ENCODE data around the gene NOP56. TPM values are rescaled to one million over a fixed set of nuclear protein-coding genes. Genes with fewer than 3 reads are reported as not detected.

NOP56 gene
- total RNA-seq, 5 donors from 2014 or later (not counting 1 experiment from before 2014, with no cell fraction given): 243 to 279 (median 270) TPM

DNA sequence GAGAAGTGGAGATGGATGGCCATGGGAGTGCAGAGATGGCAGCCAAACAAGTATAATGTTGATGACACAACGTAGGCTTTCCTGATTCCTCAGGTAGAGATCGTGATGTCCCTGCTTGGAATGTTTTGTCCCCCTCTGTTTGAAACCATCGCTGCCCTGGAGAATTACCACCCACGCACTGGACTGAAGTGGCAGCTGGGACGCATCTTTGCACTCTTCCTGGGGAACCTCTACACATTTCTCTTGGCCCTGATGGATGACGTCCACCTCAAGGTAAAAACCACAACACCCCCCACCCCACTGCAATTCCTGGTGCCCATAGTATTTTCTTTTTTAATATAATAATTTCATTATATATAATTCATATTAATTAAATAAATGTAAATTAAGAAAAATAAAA is 42.1 kb upstream of the NOP56 start:
- 77% methylated on average over 3 of the region's 6 CpGs for WGBS (ENCODE audit: insufficient coverage)

DNA sequence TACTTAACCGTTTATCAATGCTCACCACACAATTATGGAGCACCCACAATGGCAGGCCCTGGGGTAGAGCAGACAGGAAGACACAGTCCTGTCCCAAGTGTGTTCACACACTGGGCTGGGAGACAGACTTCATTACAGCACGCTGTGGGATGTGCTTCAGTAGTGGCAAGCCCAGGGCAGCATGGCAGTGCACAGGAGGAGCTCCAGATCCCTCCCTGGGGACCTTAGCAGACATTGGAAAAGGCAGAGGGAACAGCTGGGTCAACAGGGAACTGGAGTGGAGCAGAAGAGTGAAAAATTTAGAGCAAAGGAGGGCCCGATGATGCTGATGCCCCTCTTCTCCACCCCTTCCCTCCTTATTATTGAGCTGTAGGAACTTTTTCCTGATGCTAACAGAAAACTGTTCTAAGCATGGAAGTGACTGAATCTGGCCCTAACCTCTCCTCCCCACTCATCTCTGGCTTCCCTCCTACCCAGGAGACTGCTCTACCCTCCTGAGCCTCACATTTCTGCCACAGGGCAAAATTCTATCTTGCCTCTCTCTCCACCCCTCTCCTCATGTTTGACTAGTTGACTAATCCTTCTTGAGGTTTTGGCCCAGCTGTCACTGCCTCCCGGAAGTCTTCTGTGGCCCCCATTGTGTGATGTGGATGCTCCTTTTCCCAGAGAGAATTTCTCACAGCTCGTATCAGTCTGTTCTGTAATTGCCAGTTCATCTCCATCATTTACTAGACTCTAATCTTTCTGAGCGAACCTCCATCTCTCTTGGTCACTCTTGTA is 41.3 kb upstream of the NOP56 start:
- Histone ChIP-seq H3K27ac (ENCODE audit: low read length) (no peak overlapping the region), H3K4me1 (ENCODE audit: control insufficient read depth in 1 of 2, extremely low read depth in 1 of 2, insufficient read depth in 2 of 2, low read length in 2 of 2) (no peaks in the 10 kb centered on the region), H3K4me3 (ENCODE audit: control insufficient read depth in 1 of 2, extremely low read depth in 1 of 2, low read length in 1 of 2) (no peak overlapping the region), H3K36me3 (ENCODE audit: control insufficient read depth in 2 of 2, extremely low read depth in 1 of 2, insufficient read depth in 1 of 2, low read length in 1 of 2) (no peaks in the 10 kb centered on the region), H3K27me3 (replicated peaks in 1 of 2; ENCODE audit: control insufficient read depth in 2 of 2, extremely low read depth in 1 of 2, insufficient read depth in 2 of 2, low read length in 1 of 2) (peaks cover 0 to 15% of the 10 kb centered on the region in 2 experiments), H3K9me3 (no peaks in the 10 kb centered on the region)
- Mint-ChIP-seq H3K9me3 (peaks cover 5 to 12% (median 7%) of the 10 kb centered on the region in 3 donors), H3K27me3 (peaks cover 37 to 39% of the 10 kb centered on the region in 2 donors), H3K27ac (no peak overlapping the region), H3K4me1 (no peaks in the 10 kb centered on the region), H3K4me3 (no peak overlapping the region), H3K36me3 (peaks cover 5% of the 10 kb centered on the region)
- POLR2A ChIA-PET: no interaction called here
- WGBS (ENCODE audit: insufficient coverage): 27% methylated on average over 2 of the region's 6 CpGs
- ATAC-seq (replicated peaks in 1 of 4): no peak
- no peak for DNase-seq
- CTCF ChIA-PET: no interaction called here

More for the DNA sequence above, 42.1 kb upstream of the NOP56 start:
- Histone ChIP-seq H3K9me3 (no peaks in the 10 kb centered on the region), H3K4me3 (ENCODE audit: control insufficient read depth in 1 of 2, extremely low read depth in 1 of 2, low read length in 1 of 2) (no peak overlapping the region), H3K27me3 (replicated peaks in 1 of 2; ENCODE audit: control insufficient read depth in 2 of 2, extremely low read depth in 1 of 2, insufficient read depth in 2 of 2, low read length in 1 of 2) (peaks cover 0 to 15% of the 10 kb centered on the region in 2 experiments), H3K36me3 (ENCODE audit: control insufficient read depth in 2 of 2, extremely low read depth in 1 of 2, insufficient read depth in 1 of 2, low read length in 1 of 2) (no peaks in the 10 kb centered on the region), H3K27ac (ENCODE audit: low read length) (no peak overlapping the region), H3K4me1 (ENCODE audit: control insufficient read depth in 1 of 2, extremely low read depth in 1 of 2, insufficient read depth in 2 of 2, low read length in 2 of 2) (no peaks in the 10 kb centered on the region)
- Mint-ChIP-seq H3K4me1 (no peaks in the 10 kb centered on the region), H3K27me3 (peaks cover 32 to 35% of the 10 kb centered on the region in 2 donors), H3K9me3 (peaks cover 6 to 13% (median 7%) of the 10 kb centered on the region in 3 donors), H3K4me3 (no peak overlapping the region), H3K27ac (no peak overlapping the region), H3K36me3 (peaks cover 5% of the 10 kb centered on the region)
- ATAC-seq (replicated peaks in 1 of 4) (no peak), DNase-seq (no peak)
- CTCF ChIA-PET: no interaction called here
- POLR2A ChIA-PET: no interaction called here

DNA sequence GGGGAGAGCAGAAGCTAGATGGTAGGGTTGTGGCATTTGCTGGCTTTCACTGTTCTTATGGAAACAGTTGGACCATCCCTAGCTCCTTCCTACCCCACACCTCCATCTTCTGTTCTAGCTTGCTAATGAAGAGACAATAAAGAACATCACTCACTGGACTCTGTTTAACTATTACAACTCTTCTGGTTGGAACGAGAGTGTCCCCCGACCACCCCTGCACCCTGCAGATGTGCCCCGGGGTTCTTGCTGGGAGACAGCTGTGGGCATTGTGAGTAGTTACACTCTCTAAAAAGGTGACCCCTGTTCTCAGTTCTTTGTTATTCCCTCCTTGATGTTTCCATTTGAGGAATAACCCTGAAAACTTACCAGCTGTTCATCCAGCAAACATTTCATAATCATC is 40.4 kb upstream of the NOP56 start:
- ChIA-PET POLR2A (no interaction called here), CTCF (no interaction called here)
- no peaks in the 10 kb centered on the region for H3K9me3 ChIP-seq
- H3K27ac ChIP-seq (ENCODE audit: low read length): no peak overlapping the region
- Mint-ChIP-seq H3K36me3 (peaks cover 5% of the 10 kb centered on the region), H3K4me3 (no peak overlapping the region), H3K4me1 (no peaks in the 10 kb centered on the region), H3K27ac (no peak overlapping the region), H3K9me3 (peaks cover 5 to 6% (median 5%) of the 10 kb centered on the region in 3 donors), H3K27me3 (peaks cover 44 to 45% of the 10 kb centered on the region in 2 donors)
- 60% methylated on average over 1 of the region's 3 CpGs for WGBS (ENCODE audit: insufficient coverage)
- peaks cover 0 to 20% of the 10 kb centered on the region in 2 experiments for H3K27me3 ChIP-seq (replicated peaks in 1 of 2; ENCODE audit: control insufficient read depth in 2 of 2, extremely low read depth in 1 of 2, insufficient read depth in 2 of 2, low read length in 1 of 2)
- DNase-seq: no peak
- H3K4me1 ChIP-seq (ENCODE audit: control insufficient read depth in 1 of 2, extremely low read depth in 1 of 2, insufficient read depth in 2 of 2, low read length in 2 of 2): no peaks in the 10 kb centered on the region
- no peak overlapping the region for H3K4me3 ChIP-seq (ENCODE audit: control insufficient read depth in 1 of 2, extremely low read depth in 1 of 2, low read length in 1 of 2)
- no peaks in the 10 kb centered on the region for H3K36me3 ChIP-seq (ENCODE audit: control insufficient read depth in 2 of 2, extremely low read depth in 1 of 2, insufficient read depth in 1 of 2, low read length in 1 of 2)
- no peak for ATAC-seq (replicated peaks in 1 of 4)

- CTCF ChIA-PET: no interaction called here
- 79% methylated on average over 8 of the region's 9 CpGs for WGBS (ENCODE audit: insufficient coverage)
- H3K4me3 Mint-ChIP-seq: no peak overlapping the region
- POLR2A ChIA-PET: no interaction called here
- no peaks in the 10 kb centered on the region for H3K36me3 Mint-ChIP-seq
- DNase-seq: no peak
- Histone ChIP-seq H3K4me3 (ENCODE audit: control insufficient read depth in 1 of 2, extremely low read depth in 1 of 2, low read length in 1 of 2) (no peak overlapping the region), H3K9me3 (no peaks in the 10 kb centered on the region), H3K4me1 (ENCODE audit: control insufficient read depth in 1 of 2, extremely low read depth in 1 of 2, insufficient read depth in 2 of 2, low read length in 2 of 2) (no peaks in the 10 kb centered on the region), H3K27ac (ENCODE audit: low read length) (no peak overlapping the region), H3K36me3 (ENCODE audit: control insufficient read depth in 2 of 2, extremely low read depth in 1 of 2, insufficient read depth in 1 of 2, low read length in 1 of 2) (no peaks in the 10 kb centered on the region), H3K27me3 (replicated peaks in 1 of 2; ENCODE audit: control insufficient read depth in 2 of 2, extremely low read depth in 1 of 2, insufficient read depth in 2 of 2, low read length in 1 of 2) (peaks cover 0 to 19% of the 10 kb centered on the region in 2 experiments)
- H3K9me3 Mint-ChIP-seq: peaks cover 0 to 7% (median 3%) of the 10 kb centered on the region in 3 donors
- no peak for ATAC-seq (replicated peaks in 1 of 4)
- H3K4me1 Mint-ChIP-seq: no peaks in the 10 kb centered on the region
- no peak overlapping the region for H3K27ac Mint-ChIP-seq
- H3K27me3 Mint-ChIP-seq: peaks cover 47 to 57% of the 10 kb centered on the region in 2 donors
Measured at GRCh38 chr20:2616634-2617033, 35.8 kb upstream of the NOP56 start.

DNA sequence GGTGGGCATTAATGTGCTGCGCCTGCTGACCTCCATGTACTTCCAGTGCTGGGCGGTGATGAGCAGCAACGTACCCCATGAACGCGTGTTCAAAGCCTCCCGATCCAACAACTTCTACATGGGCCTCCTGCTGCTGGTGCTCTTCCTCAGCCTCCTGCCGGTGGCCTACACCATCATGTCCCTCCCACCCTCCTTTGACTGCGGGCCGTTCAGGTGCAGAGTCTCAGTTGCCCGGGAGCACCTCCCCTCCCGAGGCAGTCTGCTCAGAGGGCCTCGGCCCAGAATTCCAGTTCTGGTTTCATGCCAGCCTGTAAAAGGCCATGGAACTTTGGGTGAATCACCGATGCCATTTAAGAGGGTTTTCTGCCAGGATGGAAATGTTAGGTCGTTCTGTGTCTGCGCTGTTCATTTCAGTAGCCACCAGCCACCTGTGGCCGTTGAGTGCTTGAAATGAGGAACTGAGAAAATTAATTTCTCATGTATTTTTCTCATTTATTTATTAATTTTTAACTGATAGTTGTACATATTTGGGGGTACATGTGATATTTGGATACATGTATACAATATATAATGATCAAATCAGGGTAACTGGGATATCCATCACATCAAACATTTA is 35.2 kb upstream of the NOP56 start:
- no peak for DNase-seq
- Histone ChIP-seq H3K27me3 (replicated peaks in 1 of 2; ENCODE audit: control insufficient read depth in 2 of 2, extremely low read depth in 1 of 2, insufficient read depth in 2 of 2, low read length in 1 of 2) (peaks cover 0 to 19% of the 10 kb centered on the region in 2 experiments), H3K36me3 (ENCODE audit: control insufficient read depth in 2 of 2, extremely low read depth in 1 of 2, insufficient read depth in 1 of 2, low read length in 1 of 2) (no peaks in the 10 kb centered on the region), H3K4me3 (ENCODE audit: control insufficient read depth in 1 of 2, extremely low read depth in 1 of 2, low read length in 1 of 2) (no peak overlapping the region), H3K9me3 (no peaks in the 10 kb centered on the region), H3K27ac (ENCODE audit: low read length) (no peak overlapping the region), H3K4me1 (ENCODE audit: control insufficient read depth in 1 of 2, extremely low read depth in 1 of 2, insufficient read depth in 2 of 2, low read length in 2 of 2) (no peaks in the 10 kb centered on the region)
- H3K9me3 Mint-ChIP-seq: peaks cover 0 to 7% (median 3%) of the 10 kb centered on the region in 3 donors
- peaks cover 42 to 54% of the 10 kb centered on the region in 2 donors for H3K27me3 Mint-ChIP-seq
- H3K4me1 Mint-ChIP-seq: no peaks in the 10 kb centered on the region
- H3K4me3 Mint-ChIP-seq: no peak overlapping the region
- no peak overlapping the region for H3K27ac Mint-ChIP-seq
- H3K36me3 Mint-ChIP-seq: no peaks in the 10 kb centered on the region
- CTCF ChIA-PET: no interaction called here
- POLR2A ChIA-PET: no interaction called here
- ATAC-seq (replicated peaks in 1 of 4): no peak
- 76% methylated on average over 11 of the region's 16 CpGs for WGBS (ENCODE audit: insufficient coverage)

- CTCF ChIA-PET: no interaction called here
- peaks cover 0 to 17% of the 10 kb centered on the region in 2 experiments for H3K27me3 ChIP-seq (replicated peaks in 1 of 2; ENCODE audit: control insufficient read depth in 2 of 2, extremely low read depth in 1 of 2, insufficient read depth in 2 of 2, low read length in 1 of 2)
- Mint-ChIP-seq H3K4me3 (no peak overlapping the region), H3K9me3 (peaks cover 0 to 7% (median 3%) of the 10 kb centered on the region in 3 donors), H3K27me3 (peaks cover 43 to 50% of the 10 kb centered on the region in 2 donors), H3K27ac (no peak overlapping the region), H3K4me1 (no peaks in the 10 kb centered on the region), H3K36me3 (no peaks in the 10 kb centered on the region)
- POLR2A ChIA-PET: no interaction called here
- no peaks in the 10 kb centered on the region for H3K36me3 ChIP-seq (ENCODE audit: control insufficient read depth in 2 of 2, extremely low read depth in 1 of 2, insufficient read depth in 1 of 2, low read length in 1 of 2)
- WGBS (ENCODE audit: insufficient coverage): 100% methylated on average over 3 of the region's 6 CpGs
- no peaks in the 10 kb centered on the region for H3K9me3 ChIP-seq
- H3K27ac ChIP-seq (ENCODE audit: low read length): no peak overlapping the region
- H3K4me3 ChIP-seq (ENCODE audit: control insufficient read depth in 1 of 2, extremely low read depth in 1 of 2, low read length in 1 of 2): no peak overlapping the region
- DNase-seq: no peak
- no peaks in the 10 kb centered on the region for H3K4me1 ChIP-seq (ENCODE audit: control insufficient read depth in 1 of 2, extremely low read depth in 1 of 2, insufficient read depth in 2 of 2, low read length in 2 of 2)
- ATAC-seq (replicated peaks in 1 of 4): no peak
Measured at GRCh38 chr20:2618815-2619214, 33.6 kb upstream of the NOP56 start.

Measured in T-cell (primary cell).